GM18870 (cell line): ENCODE measurements around the gene SLC39A11.
"Not testable (repeated sequence)": the region's sequence is repeated elsewhere in the genome, so short reads cannot be mapped to it uniquely, and the experiment has no call there.

Experiments used
- ATAC-seq: cut with Tn5 transposase; IDR thresholded peaks from one replicate; pipeline ENCODE4 v1.9.1; 2021; ENCODE audit warnings: moderate library complexity; ENCODE audit not compliant: unreplicated experiment

The SLC39A11 gene

GRCh38 chr17:72732893-72733618 lies 359.4 kb downstream of the SLC39A11 start:
- ATAC-seq, result no peak

GRCh38 chr17:72730077-72730476 lies 362.4 kb downstream of the SLC39A11 start:
- ATAC-seq, result no peak

GRCh38 chr17:72726936-72727335 lies 365.6 kb downstream of the SLC39A11 start:
- peak; percentile 94 for ATAC-seq

GRCh38 chr17:72725433-72726068 lies 366.9 kb downstream of the SLC39A11 start:
- no peak for ATAC-seq

GRCh38 chr17:72724267-72724666 lies 368.2 kb downstream of the SLC39A11 start:
- no peak for ATAC-seq

GRCh38 chr17:72723711-72724110 lies 368.8 kb downstream of the SLC39A11 start:
- no peak for ATAC-seq

GRCh38 chr17:72720494-72720825 lies 372.0 kb downstream of the SLC39A11 start:
- no peak for ATAC-seq

GRCh38 chr17:72719578-72720493 lies 372.7 kb downstream of the SLC39A11 start:
- ATAC-seq, result no peak

- no peak for ATAC-seq
These were observed 373.3 kb downstream of the SLC39A11 start for GRCh38 chr17:72719206-72719577.

GRCh38 chr17:72717676-72718075 lies 374.8 kb downstream of the SLC39A11 start:
- ATAC-seq, result no peak

- ATAC-seq, result no peak
These were observed 375.2 kb downstream of the SLC39A11 start for GRCh38 chr17:72717276-72717675.

GRCh38 chr17:72715906-72716572 lies 376.4 kb downstream of the SLC39A11 start:
- no peak for ATAC-seq

- no peak for ATAC-seq
These were observed 378.0 kb downstream of the SLC39A11 start for GRCh38 chr17:72714357-72714966.

- no peak for ATAC-seq
These were observed 378.8 kb downstream of the SLC39A11 start for GRCh38 chr17:72713701-72714100.

- no peak for ATAC-seq
These were observed 380.8 kb downstream of the SLC39A11 start for GRCh38 chr17:72711521-72712310.

- no peak for ATAC-seq
These were observed 381.7 kb downstream of the SLC39A11 start for GRCh38 chr17:72710834-72711233.

GRCh38 chr17:72710202-72710601 lies 382.3 kb downstream of the SLC39A11 start:
- no peak for ATAC-seq

- ATAC-seq, result not testable (repeated sequence)
These were observed 383.8 kb downstream of the SLC39A11 start for GRCh38 chr17:72708682-72709081.

- no peak for ATAC-seq
These were observed 384.6 kb downstream of the SLC39A11 start for GRCh38 chr17:72707881-72708280.

GRCh38 chr17:72706396-72706981 lies 386.0 kb downstream of the SLC39A11 start:
- ATAC-seq, result no peak
